Left forelimb (tissue), 1 donor: ENCODE measurements around the gene NCCRP1.
"Not testable (repeated sequence)": the region's sequence is repeated elsewhere in the genome, so short reads cannot be mapped to it uniquely, and the experiment has no call there.

Experiments used
- DNase-seq: peaks from one replicate; pipeline ENCODE4 v3.0.0-alpha.2; 2018; ENCODE audit warnings: low spot score

The NCCRP1 gene

DNA sequence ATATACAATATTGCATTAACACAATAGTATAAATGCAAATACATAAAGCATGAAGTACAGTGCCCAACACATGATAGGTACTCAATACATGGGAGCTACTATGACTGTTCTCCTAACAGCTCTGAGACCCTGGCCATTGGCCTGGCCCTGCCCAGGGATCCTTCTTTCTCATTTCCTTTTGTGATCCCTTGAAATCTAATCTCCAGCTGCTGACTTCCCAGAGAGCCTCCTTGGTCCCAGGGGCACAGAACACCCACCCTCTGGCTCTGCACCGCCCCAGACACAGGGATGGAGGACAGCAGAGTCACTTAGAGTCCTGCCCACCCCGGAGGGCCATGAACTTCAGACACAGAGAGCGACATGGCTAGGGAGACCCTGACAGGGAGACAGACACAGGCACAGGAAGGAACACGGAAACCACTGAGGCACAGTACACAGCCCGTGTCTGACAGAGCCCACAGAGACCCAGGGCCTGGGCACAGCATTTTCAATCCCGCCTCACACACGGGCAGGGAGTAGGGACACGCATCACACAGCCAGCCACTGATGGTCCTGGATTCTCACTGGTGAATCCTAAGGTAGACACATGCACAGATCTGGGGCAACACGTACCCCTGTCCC, 11.5 kb downstream of the NCCRP1 start:
- no peak for DNase-seq

DNA sequence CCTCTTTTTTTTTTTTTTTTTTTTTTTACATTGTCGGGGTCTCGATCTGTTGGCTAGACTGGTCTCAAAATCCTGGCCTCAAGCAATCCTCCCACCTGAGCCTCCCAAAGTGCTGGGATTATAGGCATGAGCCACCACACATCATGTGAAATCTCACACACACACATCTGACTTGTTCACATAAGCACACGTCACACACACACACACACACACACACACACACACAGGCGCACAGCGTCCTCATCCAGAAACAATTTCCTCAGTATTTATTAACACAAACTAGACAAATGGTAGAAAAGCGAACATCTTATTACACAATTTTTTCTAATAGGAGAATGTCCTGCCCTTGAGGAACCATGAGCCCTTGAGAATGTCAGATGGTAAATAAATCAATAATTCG, 12.4 kb downstream of the NCCRP1 start:
- DNase-seq: no peak

DNA sequence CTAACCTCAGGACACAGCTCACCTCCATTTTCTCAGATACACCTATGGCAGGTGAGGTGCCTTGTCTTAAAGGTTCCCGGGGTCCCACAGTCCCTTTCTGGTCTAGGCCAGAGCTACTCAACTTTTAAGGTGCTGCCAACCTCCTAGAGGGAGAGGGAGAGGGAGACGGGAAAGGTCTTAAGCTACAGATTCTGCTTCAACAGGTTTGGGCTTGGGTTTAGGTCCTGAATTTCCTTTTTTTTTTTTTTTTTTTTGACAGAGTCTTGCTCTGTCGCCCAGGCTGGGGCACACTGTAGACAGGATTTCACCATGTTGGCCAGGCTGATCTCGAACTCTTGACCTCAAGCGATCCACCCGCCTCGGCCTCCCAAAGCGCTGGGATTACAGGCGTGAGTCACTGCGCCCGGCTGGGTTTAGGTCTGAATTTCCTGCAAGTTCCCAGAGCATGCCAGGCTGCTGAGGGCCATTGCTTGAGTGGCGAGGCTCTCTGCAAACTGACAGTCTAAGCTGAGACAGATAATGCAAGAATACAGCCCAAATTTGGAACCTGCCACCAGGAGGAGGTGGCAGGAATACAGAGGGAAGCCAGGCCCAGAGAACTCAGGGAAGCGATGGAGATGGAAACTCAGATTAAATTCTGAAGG, 15.1 kb downstream of the NCCRP1 start:
- DNase-seq: no peak

DNA sequence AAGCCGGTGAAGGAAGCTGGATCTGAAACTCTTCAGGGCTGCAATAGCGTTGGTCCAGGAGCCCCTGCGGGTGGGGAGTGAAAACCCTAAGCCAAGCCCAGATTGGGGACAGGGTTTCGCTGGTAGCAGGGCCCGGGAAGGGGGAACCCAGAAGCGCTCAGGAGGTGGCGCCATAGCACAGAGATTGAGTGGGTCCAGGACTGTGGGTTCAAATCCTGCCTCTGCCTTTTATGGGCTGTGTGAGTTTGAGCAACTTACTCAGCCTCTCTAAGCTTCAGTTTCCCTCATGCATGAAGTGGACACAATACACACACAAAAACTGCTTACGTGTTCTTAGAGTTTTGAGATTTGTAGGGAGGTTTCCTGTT, 15.6 kb downstream of the NCCRP1 start:
- no peak for DNase-seq

DNA sequence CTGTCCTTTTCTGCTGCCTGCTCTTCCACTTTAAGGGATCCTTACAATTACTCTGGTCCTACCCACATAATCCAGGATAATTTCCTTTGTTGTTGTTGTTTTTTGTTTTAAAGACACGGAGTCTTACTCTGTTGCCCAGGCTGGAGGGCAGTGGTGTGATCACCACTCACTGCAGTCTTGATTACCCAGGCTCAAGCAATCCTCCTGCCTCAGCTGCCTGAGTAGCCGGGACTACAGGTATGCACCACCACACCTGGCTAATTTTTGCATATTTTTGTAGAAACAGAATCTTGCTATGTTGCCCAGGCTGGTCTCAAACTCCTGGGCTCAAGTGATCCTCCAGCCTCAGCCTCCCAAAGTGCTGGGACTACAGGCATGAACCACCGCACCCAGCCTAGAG, 18.6 kb downstream of the NCCRP1 start:
- not testable (repeated sequence) for DNase-seq

DNA sequence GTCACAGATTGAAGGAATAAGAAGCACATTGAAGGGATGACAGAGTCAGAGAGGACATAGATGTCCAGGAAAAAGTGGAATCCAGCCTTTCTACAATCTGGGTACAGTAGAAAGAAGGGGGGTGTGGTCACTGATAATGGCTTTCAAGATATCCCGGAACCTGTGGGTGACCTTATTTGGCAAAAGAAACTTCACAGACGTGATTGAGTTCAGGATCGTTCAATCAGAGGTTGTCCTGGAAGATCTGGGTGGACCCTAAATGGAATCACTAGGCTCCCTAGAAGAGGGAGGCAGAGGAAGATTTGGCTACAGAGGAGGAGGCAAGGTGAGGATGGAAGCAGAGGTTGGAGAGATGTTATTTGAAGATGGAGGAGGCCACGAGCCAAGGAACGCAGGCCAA, 20.3 kb downstream of the NCCRP1 start:
- no peak for DNase-seq

DNA sequence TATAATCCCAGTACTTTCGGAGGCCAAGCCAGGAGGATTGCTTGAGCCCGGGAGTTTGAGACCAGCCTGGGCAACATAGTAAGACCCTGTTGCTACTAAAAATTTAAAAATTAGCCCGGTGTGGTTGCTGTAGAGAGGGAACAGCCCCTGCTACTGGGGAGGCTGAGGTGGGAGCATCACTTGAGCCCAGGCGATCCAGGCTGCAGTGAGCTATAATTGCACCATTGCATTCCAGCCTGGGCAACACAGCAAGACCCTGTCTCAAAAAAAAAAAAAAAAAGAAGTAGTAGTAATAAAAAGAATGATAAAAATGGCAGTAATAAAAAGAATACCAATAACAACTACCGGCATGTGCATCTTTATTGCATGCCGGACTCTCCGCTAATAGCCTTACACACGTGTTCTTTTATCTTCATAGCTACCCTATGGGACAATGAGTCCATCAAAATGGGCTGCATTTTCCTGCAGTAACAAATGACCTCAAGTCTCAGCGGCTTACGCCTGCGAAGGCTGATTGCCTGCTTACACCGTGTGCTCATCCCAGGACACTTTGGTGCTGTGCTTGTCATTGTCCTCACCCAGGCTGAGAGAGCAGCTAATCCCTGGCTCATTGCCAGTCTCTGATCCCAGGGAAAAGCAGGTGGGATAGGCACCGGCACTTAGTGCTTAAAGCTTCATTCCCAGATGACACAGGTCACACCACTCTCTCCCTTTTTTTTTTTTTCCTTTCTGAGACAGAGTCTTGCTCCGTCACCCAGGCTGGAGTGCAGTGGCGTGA, 21.7 kb downstream of the NCCRP1 start:
- DNase-seq: no peak

DNA sequence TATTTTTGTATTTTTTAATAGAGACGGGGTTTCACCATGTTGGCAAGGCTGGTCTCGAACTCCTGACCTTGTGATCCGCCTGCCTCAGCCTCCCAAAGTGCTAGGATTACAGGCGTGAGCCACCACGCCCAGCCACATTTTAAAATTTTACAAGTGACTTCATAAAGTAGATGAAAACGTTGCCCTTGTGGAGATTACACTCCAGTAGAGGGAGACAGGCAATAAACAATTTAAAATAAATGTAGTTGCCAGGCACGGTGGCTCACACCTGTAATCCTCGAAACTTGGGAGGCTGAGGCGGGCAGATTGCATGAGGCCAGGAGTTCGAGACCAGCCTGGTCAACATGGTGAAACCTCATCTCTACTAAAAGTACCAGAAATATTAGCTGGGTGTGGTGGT, 22.3 kb downstream of the NCCRP1 start:
- DNase-seq: not testable (repeated sequence)

DNA sequence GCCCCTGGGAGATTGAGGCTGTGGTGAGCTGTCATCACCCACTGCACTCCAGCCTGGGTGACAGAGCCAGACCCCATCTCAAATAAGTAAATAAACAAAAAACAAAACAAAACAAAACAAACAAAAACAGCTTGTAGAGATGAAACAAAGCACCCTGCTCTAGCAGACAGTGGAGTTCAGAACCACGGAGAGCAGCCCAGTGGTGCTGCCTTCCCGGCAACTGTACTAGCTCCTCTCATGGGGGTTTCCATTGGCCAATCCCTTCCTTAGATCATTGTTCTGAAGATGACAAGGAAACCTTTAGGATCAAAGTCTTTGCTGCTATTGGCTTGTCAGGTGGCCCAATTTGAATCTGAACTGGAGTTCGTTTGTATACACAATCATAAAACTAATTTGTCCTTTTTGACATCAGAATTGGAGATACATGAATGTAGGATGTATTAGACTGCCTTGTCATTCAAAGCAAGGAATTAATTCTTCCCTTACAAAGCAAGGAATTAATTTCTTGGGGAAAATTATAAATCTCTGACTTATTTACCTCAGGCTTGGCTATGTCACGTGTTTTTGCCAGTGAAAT, 27.0 kb downstream of the NCCRP1 start:
- no peak for DNase-seq

DNA sequence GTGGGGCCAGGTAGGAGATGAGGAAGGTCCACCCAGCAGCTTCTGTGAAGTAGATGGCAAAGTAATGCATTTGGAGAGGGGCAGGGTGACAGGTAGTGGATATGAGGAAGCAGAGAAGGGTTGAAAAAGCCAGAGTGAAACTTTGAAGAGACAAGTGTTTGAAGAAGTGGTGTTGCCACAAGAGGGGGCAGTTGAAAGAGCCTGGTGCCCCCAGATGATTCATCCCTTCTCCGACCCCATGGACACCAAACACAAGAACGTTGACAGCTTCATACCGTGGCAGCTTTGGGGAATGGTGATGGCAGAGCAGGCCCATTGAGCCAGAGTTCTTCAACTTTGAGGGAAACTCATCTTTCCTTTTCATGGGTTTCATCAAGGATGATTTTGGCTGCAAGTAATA, 28.1 kb downstream of the NCCRP1 start:
- no peak for DNase-seq

DNA sequence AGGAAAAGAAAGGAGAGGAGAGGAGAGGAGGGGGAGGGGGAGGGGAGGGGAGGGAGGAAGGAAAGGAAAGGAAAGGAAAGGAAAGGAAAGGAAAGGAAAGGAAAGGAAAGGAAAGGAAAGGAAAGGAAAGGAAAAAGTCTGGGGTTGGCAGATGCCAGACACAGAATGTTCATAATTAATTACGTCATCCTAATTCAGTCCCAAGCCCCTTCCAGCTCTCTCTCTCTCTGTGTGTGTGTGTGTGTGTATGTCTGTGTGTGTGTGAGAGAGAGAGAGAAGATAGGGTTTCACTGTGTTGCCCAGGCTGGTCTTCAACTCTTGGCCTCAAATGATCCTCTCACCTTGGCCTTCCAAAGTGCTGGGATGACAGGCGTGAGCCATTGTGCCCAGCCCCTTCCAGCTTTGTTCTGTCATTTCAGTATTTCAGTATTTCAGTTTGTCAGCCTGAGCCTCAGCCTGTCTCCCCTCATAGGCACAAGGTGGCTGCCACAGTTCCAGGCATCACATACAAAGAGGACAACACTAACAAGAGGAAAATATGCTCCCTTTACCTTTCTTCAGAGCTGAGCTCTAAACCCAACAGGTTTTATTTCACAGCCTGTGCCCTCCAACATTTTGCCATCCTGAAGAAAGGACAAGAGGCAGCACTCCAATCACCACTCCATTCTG, 33.5 kb downstream of the NCCRP1 start:
- DNase-seq: no peak

DNA sequence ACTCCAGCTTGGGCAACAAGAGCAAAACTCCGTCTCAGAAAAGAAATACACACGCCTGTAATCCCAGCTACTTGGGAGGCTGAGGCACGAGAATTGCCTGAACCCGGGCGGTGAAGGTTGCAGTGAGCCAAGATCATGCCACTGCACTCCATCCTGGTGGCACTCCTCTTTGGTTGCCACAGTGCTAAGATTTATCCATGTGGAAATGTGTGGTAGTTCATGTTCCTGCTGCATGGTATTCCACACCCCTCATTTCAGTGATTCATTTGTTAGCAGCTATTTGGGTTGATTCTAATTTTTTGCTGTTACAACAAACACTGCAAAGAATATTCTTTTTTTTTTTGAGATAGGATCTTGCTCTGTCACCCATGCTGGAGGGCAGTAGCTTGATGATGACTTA, 35.9 kb downstream of the NCCRP1 start:
- DNase-seq: no peak

DNA sequence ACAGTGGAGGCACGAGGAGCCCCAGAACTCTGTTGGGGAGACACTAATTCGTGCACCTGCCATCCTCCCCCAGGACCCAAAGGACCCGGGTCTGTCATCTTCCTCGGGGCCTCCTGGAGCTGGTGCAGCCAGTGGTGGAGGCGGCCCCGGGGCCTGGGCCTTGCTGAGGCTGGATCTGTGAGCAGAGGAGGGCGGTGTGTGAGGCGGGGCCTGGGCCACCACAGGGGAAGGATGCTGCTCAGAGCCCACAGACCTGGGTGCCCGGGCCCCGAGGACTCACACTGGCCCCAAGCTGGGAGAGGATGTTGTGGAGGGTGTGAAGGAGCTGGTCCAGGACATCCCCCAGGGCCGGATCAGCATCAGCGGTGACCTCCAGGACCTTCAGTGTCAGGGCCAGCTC, 39.8 kb downstream of the NCCRP1 start:
- no peak for DNase-seq

DNA sequence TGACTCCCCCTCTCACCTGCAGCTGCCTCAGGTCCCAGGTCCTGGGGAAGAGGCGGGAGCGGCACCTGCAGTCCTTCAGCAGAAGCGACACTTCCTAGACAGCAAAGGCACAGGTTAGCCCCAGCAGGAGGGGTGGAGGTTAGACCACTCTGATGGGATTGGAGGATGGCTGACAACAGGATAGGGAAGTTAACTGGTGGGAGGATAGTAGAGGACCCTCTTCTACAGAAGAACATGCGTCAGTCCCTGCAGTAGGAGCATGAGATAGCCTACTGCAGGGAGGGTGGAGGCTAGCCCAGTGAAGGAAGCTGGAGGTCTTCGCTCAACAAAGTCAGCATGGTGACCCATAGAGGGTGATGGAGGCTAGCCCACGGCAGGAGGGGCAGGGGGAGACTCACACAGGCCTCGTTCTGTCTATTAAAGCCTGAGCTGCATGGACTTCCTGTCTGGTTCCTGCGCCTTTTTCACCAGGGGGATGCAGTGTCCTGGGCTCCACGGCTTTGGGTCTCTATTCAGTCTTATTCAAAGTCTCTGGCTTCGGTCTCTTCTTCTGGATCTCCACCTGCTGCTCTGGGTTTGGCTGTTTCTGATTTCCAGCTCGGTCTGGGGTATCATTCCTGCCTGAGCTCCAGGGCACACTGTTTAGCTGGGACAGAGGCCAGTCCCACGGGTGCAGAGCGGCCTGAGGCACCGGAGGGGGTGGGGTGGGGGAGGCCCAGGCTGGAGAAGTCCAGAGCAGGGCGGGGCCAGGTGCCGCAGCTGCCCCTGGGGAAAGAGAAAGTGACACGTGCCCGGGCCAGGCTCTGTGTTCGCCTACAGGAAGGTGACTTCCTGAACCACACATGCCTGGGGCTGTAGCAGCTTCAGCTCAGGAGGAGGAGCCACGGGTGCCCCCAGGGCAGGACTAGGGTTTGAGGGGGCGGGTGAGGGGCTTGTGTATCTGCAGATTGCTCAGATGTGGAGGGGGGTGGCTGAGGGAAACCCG, 40.7 kb downstream of the NCCRP1 start:
- DNase-seq: no peak

DNA sequence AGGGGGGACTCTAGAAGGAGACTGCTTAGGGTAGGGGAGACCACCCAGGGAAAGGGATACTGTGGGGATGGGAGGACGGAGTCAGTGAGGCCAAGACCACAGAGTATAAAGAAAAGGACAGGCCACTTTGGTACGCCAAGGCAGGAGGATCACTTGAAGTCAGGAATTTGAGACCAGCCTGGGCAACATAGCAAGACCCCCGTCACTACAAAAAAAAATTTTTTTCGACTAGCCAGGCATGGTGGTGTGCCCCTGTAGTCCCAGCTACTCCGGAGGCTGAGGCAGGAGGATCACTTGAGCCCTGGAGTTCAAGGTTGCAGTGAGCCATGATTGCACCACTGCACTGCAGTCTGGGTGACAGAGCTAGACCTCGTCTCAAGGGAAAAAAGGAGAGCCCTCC, 41.4 kb downstream of the NCCRP1 start:
- DNase-seq: no peak

DNA sequence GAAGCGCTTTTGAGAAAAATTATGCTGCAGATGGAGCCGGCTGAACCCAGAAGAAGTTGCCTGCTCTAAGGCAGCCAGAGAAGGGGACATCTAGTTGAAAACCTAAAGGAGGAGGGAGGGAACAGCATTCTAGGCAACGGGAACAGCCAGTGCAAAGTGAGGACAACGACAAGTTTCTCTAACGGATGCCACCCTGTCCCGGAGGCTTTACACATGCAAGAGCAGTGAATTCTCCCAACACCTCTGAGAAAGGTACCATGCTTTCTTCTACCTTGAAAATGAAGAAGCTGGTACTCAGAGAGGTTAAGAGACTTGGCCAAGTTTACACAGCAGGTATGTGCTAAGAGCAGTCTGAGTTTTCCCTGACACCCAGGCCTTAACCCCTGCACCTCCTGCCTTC, 42.2 kb downstream of the NCCRP1 start:
- DNase-seq: no peak

DNA sequence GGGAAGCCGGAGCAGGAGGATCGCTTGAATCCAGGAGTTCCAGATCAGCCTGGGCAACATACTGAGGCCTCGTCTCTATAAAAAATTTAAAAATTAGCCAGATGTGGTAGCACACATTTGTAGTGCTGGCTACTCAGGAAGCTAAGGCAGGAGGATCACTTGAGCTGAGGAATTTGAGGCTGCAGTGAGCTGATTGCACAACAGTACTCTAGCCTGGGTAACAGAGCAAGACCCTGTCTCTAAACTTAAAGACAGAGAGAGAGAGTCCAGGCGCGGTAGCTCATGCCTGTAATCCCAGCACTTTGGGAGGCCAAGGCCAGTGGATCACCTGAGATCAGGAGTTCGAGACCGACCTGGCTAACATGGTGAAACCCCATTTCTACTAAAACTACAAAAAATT, 43.7 kb downstream of the NCCRP1 start:
- DNase-seq: no peak

DNA sequence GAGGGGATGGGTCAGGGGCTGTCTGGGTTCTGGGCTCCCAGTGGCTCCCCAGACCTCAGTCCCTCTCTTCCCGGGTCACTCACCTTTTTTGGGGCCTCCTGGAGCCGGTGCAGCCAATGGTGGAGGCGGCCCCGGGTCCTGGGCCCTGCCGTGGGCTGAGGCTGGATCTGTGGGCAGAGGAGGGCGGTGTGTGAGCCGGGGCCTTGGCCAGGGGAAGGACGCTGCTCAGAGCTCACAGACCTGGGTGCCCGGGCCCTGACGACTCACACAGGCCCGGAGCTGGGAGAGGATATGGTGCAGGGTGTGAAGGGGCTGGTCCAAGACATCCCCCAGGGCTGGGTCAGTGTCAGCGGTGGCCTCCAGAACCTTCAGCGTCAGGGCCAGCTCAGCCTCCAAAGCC, 47.0 kb downstream of the NCCRP1 start:
- not testable (repeated sequence) for DNase-seq

DNA sequence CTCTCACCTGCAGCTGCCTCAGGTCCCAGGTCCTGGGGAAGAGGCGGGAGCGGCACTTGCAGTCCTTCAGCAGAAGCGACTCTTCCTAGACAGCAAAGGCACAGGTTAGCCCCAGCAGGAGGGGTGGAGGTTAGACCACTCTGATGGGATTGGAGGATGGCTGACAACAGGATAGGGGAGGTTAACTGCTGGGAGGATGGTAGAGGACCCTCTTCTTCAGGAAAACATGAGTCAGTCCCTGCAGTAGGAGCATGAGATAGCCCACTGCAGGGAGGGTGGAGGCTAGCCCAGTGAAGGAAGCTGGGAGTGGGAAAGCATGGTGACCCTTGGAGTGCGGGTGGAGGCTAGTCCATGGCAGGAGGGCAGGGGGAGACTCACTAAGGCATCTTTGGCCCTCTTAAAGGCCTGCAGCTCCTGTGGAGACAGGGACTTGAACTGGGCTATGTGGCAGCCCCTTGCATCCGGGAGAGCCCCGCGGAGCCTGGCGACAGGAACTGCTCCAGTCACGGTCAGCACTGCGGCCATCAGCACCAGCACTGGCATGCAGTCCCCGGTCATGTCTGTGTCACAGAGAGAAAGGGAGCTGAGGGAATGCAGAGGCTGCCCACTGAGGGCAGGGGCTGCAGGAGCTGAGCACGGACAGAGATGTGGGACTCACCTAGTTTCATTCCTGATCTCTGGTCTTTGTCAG, 47.8 kb downstream of the NCCRP1 start, which contains the start of gene IFNL3:
TSS of gene IFNL3 (minus strand) at position 597 of the 691 bp plus-strand sequence. CDS start at position 558, 39 bp downstream.
- DNase-seq: not testable (repeated sequence)

DNA sequence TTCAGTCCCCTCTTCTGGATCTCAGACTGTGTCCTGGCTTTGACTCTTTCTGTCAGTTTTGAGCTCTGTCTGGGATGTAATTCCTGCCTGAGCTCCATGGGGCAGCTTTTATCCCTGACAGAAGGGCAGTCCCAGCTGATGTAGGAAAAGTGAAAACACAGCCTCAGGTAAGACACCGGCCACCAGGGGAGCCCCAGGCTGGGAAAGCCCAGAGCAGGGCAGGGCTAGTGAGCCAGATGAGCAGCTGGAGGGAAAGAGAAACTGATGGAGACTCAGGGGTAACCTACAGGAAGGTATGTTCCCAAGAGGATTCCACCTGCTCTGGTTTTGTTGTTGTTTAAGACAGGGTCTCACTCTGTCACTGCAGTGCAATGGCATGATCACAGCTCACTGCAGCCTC, 48.4 kb downstream of the NCCRP1 start:
- DNase-seq: not testable (repeated sequence)
